ENCODE measurements around the gene RPRD2.

DNA sequence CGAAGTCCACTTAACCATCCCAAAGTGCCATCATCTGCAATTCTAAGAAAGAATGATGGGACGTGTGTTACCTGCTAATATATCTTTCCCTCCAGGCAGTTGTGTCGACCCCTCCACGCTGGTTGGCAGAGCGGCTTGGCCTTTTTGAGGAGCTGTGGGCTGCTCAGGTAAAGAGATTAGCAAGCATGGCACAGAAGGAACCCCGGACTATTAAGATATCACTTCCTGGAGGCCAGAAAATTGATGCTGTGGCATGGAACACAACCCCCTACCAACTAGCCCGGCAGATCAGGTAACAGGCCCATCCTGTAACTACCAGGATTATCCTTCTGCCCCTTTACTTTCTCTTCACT, 123.8 kb downstream of the RPRD2 start:
- no peak for TF ChIP-seq CTCF (conservative IDR thresholded peaks at IDR 0.05 in 1 of 2, IDR thresholded peaks at IDR 0.05 in 1 of 2; ENCODE audit: extremely low read depth in 1 of 2, insufficient read depth in 1 of 2, low read depth in 1 of 2, low read length in 2 of 2)
- TF ChIP-seq EZH2 (IDR thresholded peaks at IDR 0.05; ENCODE audit: borderline replicate concordance, low read length) = no peak

Data from mammary epithelial cell (primary cell).